ENCODE data around the gene ATP5F1C. TPM values are rescaled to one million over a fixed set of nuclear protein-coding genes. Genes with fewer than 3 reads are reported as not detected.
A peak's percentile ranks its signal among the peaks of the same experiment; 100 is the strongest.

Gene ATP5F1C
- total RNA-seq, 1 experiment from 2014 or later: 288 TPM

DNA sequence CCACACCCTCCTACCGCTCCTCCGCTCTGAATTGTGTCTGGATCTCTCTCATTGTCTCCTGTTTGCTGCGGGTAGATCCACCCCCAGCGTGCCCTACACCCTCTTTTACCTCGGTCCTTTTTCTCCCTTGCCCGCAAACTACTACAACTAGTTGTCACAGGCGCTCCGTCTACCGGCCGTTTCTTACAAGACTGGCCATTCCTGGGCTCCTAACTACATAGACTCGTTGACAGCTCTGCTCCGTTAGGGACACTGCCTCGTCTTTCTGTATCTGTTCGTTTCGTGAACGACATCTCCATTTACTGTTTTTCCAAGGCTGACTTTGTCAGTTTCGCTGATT is 31.1 kb downstream of the ATP5F1C start (continued):
- TF ChIP-seq, protein P1, sequence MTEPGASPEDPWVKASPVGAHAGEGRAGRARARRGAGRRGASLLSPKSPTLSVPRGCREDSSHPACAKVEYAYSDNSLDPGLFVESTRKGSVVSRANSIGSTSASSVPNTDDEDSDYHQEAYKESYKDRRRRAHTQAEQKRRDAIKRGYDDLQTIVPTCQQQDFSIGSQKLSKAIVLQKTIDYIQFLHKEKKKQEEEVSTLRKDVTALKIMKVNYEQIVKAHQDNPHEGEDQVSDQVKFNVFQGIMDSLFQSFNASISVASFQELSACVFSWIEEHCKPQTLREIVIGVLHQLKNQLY (CRISPR knock-in tag; IDR thresholded peaks at IDR 0.05): no peak

DNA sequence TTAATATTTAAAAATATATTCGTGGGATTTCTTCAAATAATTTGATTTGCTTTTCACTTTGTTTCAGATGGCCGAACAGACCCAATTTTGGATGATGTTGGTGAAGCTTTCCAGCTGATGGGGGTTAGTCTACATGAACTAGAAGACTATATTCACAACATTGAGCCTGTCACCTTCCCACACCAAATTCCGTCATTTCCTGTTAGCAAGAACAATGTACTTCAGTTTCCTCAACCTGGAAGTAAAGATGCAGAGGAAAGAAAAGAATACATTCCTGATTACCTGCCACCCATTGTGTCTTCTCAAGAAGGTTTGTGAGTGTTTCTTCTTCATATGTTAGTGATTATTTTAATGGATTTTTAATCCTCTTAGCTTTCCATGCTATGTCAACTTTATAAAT is 36.3 kb downstream of the ATP5F1C start:
- ChIA-PET CTCF (no interaction called here), POLR2A (no interaction called here)
- DNase-seq (ENCODE audit: low spot score): no peak
- no peak overlapping the region for H3K27ac Mint-ChIP-seq
- H3K36me3 Mint-ChIP-seq: peaks cover 22% of the 10 kb centered on the region
- H3K4me1 Mint-ChIP-seq: peaks cover 9% of the 10 kb centered on the region
- TF ChIP-seq CBFB (CRISPR knock-in tag; IDR thresholded peaks at IDR 0.05; ENCODE audit: low read depth) (no peak), GTF2I (CRISPR knock-in tag; conservative IDR thresholded peaks at IDR 0.05) (no peak), ATF1 (CRISPR knock-in tag; IDR thresholded peaks at IDR 0.05) (no peak), ZNF121 (CRISPR knock-in tag; IDR thresholded peaks at IDR 0.05) (no peak), NFYB (CRISPR knock-in tag; conservative IDR thresholded peaks at IDR 0.05; ENCODE audit: low read depth) (no peak), PRRX2 (CRISPR knock-in tag; IDR thresholded peaks at IDR 0.05) (no peak), ZNF232 (CRISPR knock-in tag; IDR thresholded peaks at IDR 0.05) (no peak), GRHL2 (CRISPR knock-in tag; IDR thresholded peaks at IDR 0.05; ENCODE audit: insufficient replicate concordance, severe bottlenecking) (no peak)
- TF ChIP-seq, protein P2, sequence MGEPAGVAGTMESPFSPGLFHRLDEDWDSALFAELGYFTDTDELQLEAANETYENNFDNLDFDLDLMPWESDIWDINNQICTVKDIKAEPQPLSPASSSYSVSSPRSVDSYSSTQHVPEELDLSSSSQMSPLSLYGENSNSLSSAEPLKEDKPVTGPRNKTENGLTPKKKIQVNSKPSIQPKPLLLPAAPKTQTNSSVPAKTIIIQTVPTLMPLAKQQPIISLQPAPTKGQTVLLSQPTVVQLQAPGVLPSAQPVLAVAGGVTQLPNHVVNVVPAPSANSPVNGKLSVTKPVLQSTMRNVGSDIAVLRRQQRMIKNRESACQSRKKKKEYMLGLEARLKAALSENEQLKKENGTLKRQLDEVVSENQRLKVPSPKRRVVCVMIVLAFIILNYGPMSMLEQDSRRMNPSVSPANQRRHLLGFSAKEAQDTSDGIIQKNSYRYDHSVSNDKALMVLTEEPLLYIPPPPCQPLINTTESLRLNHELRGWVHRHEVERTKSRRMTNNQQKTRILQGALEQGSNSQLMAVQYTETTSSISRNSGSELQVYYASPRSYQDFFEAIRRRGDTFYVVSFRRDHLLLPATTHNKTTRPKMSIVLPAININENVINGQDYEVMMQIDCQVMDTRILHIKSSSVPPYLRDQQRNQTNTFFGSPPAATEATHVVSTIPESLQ (CRISPR knock-in tag; IDR thresholded peaks at IDR 0.05): no peak
- TF ChIP-seq, protein P3, sequence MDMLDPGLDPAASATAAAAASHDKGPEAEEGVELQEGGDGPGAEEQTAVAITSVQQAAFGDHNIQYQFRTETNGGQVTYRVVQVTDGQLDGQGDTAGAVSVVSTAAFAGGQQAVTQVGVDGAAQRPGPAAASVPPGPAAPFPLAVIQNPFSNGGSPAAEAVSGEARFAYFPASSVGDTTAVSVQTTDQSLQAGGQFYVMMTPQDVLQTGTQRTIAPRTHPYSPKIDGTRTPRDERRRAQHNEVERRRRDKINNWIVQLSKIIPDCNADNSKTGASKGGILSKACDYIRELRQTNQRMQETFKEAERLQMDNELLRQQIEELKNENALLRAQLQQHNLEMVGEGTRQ (CRISPR knock-in tag; IDR thresholded peaks at IDR 0.05): no peak
- TF ChIP-seq, protein P4, sequence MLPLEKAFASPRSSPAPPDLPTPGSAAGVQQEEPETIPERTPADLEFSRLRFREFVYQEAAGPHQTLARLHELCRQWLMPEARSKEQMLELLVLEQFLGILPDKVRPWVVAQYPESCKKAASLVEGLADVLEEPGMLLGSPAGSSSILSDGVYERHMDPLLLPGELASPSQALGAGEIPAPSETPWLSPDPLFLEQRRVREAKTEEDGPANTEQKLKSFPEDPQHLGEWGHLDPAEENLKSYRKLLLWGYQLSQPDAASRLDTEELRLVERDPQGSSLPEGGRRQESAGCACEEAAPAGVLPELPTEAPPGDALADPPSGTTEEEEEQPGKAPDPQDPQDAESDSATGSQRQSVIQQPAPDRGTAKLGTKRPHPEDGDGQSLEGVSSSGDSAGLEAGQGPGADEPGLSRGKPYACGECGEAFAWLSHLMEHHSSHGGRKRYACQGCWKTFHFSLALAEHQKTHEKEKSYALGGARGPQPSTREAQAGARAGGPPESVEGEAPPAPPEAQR (CRISPR knock-in tag; IDR thresholded peaks at IDR 0.05): no peak
- no peak overlapping the region for H3K4me3 Mint-ChIP-seq
- no peaks in the 10 kb centered on the region for H3K27me3 Mint-ChIP-seq (ENCODE audit: low read depth)
- no peaks in the 10 kb centered on the region for H3K9me3 Mint-ChIP-seq
- ATAC-seq: no peak

DNA sequence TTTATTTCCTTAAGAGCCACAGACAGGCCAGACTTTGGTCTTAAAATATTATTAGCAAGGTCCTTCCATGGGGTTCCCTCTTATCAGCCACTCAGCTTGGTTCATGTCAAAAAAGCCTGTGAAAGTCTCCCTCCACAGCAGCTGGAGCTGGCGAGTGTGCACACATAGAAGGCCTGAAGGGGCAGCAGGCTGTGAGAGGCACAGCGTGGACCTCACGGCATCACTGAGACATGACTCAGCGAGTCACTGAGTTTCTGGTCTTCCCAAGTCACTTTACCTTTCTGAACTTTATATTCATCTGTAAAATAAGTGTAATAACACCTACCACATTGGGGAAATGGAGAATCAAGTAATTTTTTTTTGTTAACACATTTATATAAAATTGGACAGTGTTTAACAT is 39.0 kb downstream of the ATP5F1C start:
- DNase-seq (ENCODE audit: low spot score): no peak
- ATAC-seq: peak; percentile 53; the same call in 1 of the 2 replicates
- TF ChIP-seq SP1 (CRISPR knock-in tag; conservative IDR thresholded peaks at IDR 0.05): no peak
- no peak for TF ChIP-seq ZNF396 (CRISPR knock-in tag; IDR thresholded peaks at IDR 0.05; ENCODE audit: borderline replicate concordance)
- TF ChIP-seq, protein P5, sequence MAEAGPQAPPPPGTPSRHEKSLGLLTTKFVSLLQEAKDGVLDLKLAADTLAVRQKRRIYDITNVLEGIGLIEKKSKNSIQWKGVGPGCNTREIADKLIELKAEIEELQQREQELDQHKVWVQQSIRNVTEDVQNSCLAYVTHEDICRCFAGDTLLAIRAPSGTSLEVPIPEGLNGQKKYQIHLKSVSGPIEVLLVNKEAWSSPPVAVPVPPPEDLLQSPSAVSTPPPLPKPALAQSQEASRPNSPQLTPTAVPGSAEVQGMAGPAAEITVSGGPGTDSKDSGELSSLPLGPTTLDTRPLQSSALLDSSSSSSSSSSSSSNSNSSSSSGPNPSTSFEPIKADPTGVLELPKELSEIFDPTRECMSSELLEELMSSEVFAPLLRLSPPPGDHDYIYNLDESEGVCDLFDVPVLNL (CRISPR knock-in tag; IDR thresholded peaks at IDR 0.05; ENCODE audit: borderline replicate concordance, low read depth): no peak
- TF ChIP-seq RORB (CRISPR knock-in tag; IDR thresholded peaks at IDR 0.05): no peak
- TF ChIP-seq, protein P6, sequence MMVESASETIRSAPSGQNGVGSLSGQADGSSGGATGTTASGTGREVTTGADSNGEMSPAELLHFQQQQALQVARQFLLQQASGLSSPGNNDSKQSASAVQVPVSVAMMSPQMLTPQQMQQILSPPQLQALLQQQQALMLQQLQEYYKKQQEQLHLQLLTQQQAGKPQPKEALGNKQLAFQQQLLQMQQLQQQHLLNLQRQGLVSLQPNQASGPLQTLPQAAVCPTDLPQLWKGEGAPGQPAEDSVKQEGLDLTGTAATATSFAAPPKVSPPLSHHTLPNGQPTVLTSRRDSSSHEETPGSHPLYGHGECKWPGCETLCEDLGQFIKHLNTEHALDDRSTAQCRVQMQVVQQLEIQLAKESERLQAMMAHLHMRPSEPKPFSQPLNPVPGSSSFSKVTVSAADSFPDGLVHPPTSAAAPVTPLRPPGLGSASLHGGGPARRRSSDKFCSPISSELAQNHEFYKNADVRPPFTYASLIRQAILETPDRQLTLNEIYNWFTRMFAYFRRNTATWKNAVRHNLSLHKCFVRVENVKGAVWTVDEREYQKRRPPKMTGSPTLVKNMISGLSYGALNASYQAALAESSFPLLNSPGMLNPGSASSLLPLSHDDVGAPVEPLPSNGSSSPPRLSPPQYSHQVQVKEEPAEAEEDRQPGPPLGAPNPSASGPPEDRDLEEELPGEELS (CRISPR knock-in tag; IDR thresholded peaks at IDR 0.05): no peak
- TF ChIP-seq OVOL2 (CRISPR knock-in tag; IDR thresholded peaks at IDR 0.05; ENCODE audit: borderline replicate concordance): no peak
- no peak for TF ChIP-seq NFATC4 (CRISPR knock-in tag; IDR thresholded peaks at IDR 0.05)
- no peak for TF ChIP-seq IRF2 (CRISPR knock-in tag; IDR thresholded peaks at IDR 0.05; ENCODE audit: borderline replicate concordance, low read depth)
- TF ChIP-seq, protein P7, sequence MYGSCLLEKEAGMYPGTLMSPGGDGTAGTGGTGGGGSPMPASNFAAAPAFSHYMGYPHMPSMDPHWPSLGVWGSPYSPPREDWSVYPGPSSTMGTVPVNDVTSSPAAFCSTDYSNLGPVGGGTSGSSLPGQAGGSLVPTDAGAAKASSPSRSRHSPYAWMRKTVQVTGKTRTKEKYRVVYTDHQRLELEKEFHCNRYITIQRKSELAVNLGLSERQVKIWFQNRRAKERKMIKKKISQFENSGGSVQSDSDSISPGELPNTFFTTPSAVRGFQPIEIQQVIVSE (CRISPR knock-in tag; IDR thresholded peaks at IDR 0.05; ENCODE audit: borderline replicate concordance): no peak
- no peak for TF ChIP-seq HMGA2 (CRISPR knock-in tag; IDR thresholded peaks at IDR 0.05)
- no peak for TF ChIP-seq ZNF263 (CRISPR knock-in tag; IDR thresholded peaks at IDR 0.05; ENCODE audit: low read depth)
- TF ChIP-seq, protein P8, sequence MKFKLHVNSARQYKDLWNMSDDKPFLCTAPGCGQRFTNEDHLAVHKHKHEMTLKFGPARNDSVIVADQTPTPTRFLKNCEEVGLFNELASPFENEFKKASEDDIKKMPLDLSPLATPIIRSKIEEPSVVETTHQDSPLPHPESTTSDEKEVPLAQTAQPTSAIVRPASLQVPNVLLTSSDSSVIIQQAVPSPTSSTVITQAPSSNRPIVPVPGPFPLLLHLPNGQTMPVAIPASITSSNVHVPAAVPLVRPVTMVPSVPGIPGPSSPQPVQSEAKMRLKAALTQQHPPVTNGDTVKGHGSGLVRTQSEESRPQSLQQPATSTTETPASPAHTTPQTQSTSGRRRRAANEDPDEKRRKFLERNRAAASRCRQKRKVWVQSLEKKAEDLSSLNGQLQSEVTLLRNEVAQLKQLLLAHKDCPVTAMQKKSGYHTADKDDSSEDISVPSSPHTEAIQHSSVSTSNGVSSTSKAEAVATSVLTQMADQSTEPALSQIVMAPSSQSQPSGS (CRISPR knock-in tag; IDR thresholded peaks at IDR 0.05; ENCODE audit: borderline replicate concordance, low read depth): no peak
- Mint-ChIP-seq H3K4me3 (no peak overlapping the region), H3K27ac (no peak overlapping the region; the same call in 1 of the 2 replicates), H3K4me1 (peaks cover 8% of the 10 kb centered on the region), H3K9me3 (no peaks in the 10 kb centered on the region), H3K27me3 (ENCODE audit: low read depth) (no peaks in the 10 kb centered on the region), H3K36me3 (peaks cover 22% of the 10 kb centered on the region)
- POLR2A ChIA-PET: interaction anchor here (0.6 kb wide), 1 partner anchor 9 kb away, joined by 3 read pairs; the partner anchor contains the start of gene TAF3
- CTCF ChIA-PET: no interaction called here

All from WTC11 (cell line).